PC-9 (cell line): ENCODE results near the gene SMARCA2. TPM values are rescaled to one million over a fixed set of nuclear protein-coding genes. Genes with fewer than 3 reads are reported as not detected.

Experiments used
- BruUV-seq: library from RNA; stranded (reverse); fragments of 400-500 nt; replicated peaks from 2 replicates; lab custom pipeline; 2021; lab: Mats Ljungman, UMichigan
- CTCF ChIA-PET: fragments of 300-600 bp; sonication (Branson Sonifier 250); formaldehyde crosslinking; loops from one replicate; lab custom pipeline; 2022; ENCODE audit warnings: antibody characterized with exemption; lab: Charles Lee
- POLR2A ChIA-PET: fragments of 300-600 bp; sonication (Branson Sonifier 250); formaldehyde crosslinking; loops from one replicate; lab custom pipeline; 2022; ENCODE audit warnings: antibody characterized with exemption; ENCODE audit not compliant: unreplicated experiment; lab: Charles Lee
- DNase-seq, 2 experiments: peaks; one replicate each; pipeline versions ENCODE4 v3.0.0 to v3.0.0-alpha.2; 2015 to 2022; ENCODE audit warnings: mixed read lengths in 1 of 2
- H2AFZ ChIP-seq: fragments of 200-600 bp; sonication (generic); 2 replicates; pipeline ENCODE4 v1.8.1; 2017; ENCODE audit warnings: antibody characterized with exemption
- H3F3A ChIP-seq: fragments of 200-600 bp; sonication (generic); 2 replicates; pipeline ENCODE4 v1.8.1; 2017; ENCODE audit warnings: antibody characterized with exemption, mild to moderate bottlenecking, low read depth; ENCODE audit not compliant: insufficient read depth
- H3K27ac ChIP-seq: fragments of 200-600 bp; sonication (generic); 2 replicates; pipeline ENCODE4 v1.6.1; 2016; ENCODE audit warnings: mixed run types
- H3K27me3 ChIP-seq: fragments of 200-600 bp; sonication (generic); 2 replicates; pipeline ENCODE4 v1.6.1; 2016; ENCODE audit warnings: low read depth, mixed run types; ENCODE audit not compliant: insufficient read depth
- H3K36me3 ChIP-seq: fragments of 200-600 bp; sonication (generic); 2 replicates; pipeline ENCODE4 v1.6.1; 2016; ENCODE audit warnings: low read depth, mixed run types
- H3K4me1 ChIP-seq: fragments of 200-600 bp; sonication (generic); replicated peaks from 2 replicates; pipeline ENCODE4 v1.6.1; 2016; ENCODE audit warnings: mixed run types; ENCODE audit not compliant: insufficient read depth
- H3K4me2 ChIP-seq: fragments of 200-600 bp; sonication (generic); 2 replicates; pipeline ENCODE4 v1.6.1; 2017; ENCODE audit warnings: mixed run types
- H3K4me3 ChIP-seq: fragments of 200-600 bp; sonication (generic); 2 replicates; pipeline ENCODE4 v1.6.1; 2016; ENCODE audit warnings: mixed run types
- H3K79me2 ChIP-seq: fragments of 200-600 bp; sonication (generic); 2 replicates; pipeline ENCODE4 v1.6.1; 2017; ENCODE audit warnings: low read depth, mixed run types
- H3K9me2 ChIP-seq: fragments of 200-600 bp; sonication (generic); 2 replicates; pipeline ENCODE4 v1.8.1; 2017; ENCODE audit warnings: mild to moderate bottlenecking; ENCODE audit not compliant: insufficient read depth
- H3K9me3 ChIP-seq: fragments of 200-600 bp; sonication (generic); 2 replicates; pipeline ENCODE4 v1.8.1; 2016; ENCODE audit warnings: low read depth; ENCODE audit not compliant: insufficient read depth
- H4K20me1 ChIP-seq: fragments of 200-600 bp; sonication (generic); 2 replicates; pipeline ENCODE4 v1.8.1; 2017; ENCODE audit not compliant: insufficient read depth
- CTCF ChIP-seq: fragments of 200-600 bp; sonication (generic); conservative IDR thresholded peaks from 2 replicates; pipeline ENCODE4 v1.6.1; 2017; ENCODE audit warnings: mixed run types, antibody characterized with exemption, mild to moderate bottlenecking, moderate library complexity
- EZH2 ChIP-seq: fragments of 200-600 bp; sonication (generic); IDR thresholded peaks from 2 replicates; pipeline ENCODE4 v1.8.0; 2017; ENCODE audit warnings: antibody characterized with exemption, low read depth
- intact Hi-C: fragments of 100-400 bp; cut with micrococcal nuclease; formaldehyde crosslinking; loops from one replicate; pipeline ENCODE4 v1.10.0; 2022; ENCODE audit not compliant: unreplicated experiment
- total RNA-seq: library from RNA; stranded (reverse); gene quantifications from 2 replicates; pipeline ENCODE4 v1.2.3, GENCODE V29; 2021

Gene SMARCA2
- total RNA-seq, 1 experiment from 2014 or later, result 29.3 TPM

GRCh38 chr9:1997646-1998045 lies 17.5 kb upstream of the SMARCA2 start:
- H3K9me3 ChIP-seq, result no peaks in the 10 kb centered on the region
- H3K9me2 ChIP-seq, result no peaks in the 10 kb centered on the region
- intact Hi-C loops, result no loop called here
- H3K4me2 ChIP-seq, result no peak overlapping the region
- H3K27me3 ChIP-seq, result peaks cover 36% of the 10 kb centered on the region
- no peaks in the 10 kb centered on the region for H4K20me1 ChIP-seq
- TF ChIP-seq CTCF (no peak), EZH2 (no peak)
- no TSS peak for BruUV-seq
- H3K36me3 ChIP-seq, result no peaks in the 10 kb centered on the region
- no peaks in the 10 kb centered on the region for H3K79me2 ChIP-seq
- H3K4me1 ChIP-seq, result no peaks in the 10 kb centered on the region
- H3K4me3 ChIP-seq, result no peak overlapping the region
- CTCF ChIA-PET, result no interaction called here
- POLR2A ChIA-PET, result no interaction called here
- H3K27ac ChIP-seq, result no peak overlapping the region
- no peak overlapping the region for H2AFZ ChIP-seq
- no peaks in the 10 kb centered on the region for H3F3A ChIP-seq
- DNase-seq, result no peak

GRCh38 chr9:1998111-1998510 lies 17.0 kb upstream of the SMARCA2 start:
- no peak overlapping the region for H3K27ac ChIP-seq
- no peaks in the 10 kb centered on the region for H4K20me1 ChIP-seq
- BruUV-seq, result no TSS peak
- no peaks in the 10 kb centered on the region for H3K4me1 ChIP-seq
- no peaks in the 10 kb centered on the region for H3K9me3 ChIP-seq
- H3K9me2 ChIP-seq, result no peaks in the 10 kb centered on the region
- H3F3A ChIP-seq, result no peaks in the 10 kb centered on the region
- no peaks in the 10 kb centered on the region for H3K36me3 ChIP-seq
- H3K4me3 ChIP-seq, result no peak overlapping the region
- TF ChIP-seq EZH2 (no peak), CTCF (no peak)
- no peaks in the 10 kb centered on the region for H3K79me2 ChIP-seq
- peaks cover 34% of the 10 kb centered on the region for H3K27me3 ChIP-seq
- intact Hi-C loops, result no loop called here
- no peak overlapping the region for H3K4me2 ChIP-seq
- CTCF ChIA-PET, result no interaction called here
- POLR2A ChIA-PET, result no interaction called here
- no peak overlapping the region for H2AFZ ChIP-seq
- no peak for DNase-seq

- no peak overlapping the region for H3K4me3 ChIP-seq
- no peaks in the 10 kb centered on the region for H3K79me2 ChIP-seq
- peaks cover 30% of the 10 kb centered on the region for H3K27me3 ChIP-seq
- TF ChIP-seq CTCF (no peak), EZH2 (no peak)
- no peak overlapping the region for H3K27ac ChIP-seq
- no peaks in the 10 kb centered on the region for H3K9me3 ChIP-seq
- no peaks in the 10 kb centered on the region for H3K9me2 ChIP-seq
- H3K36me3 ChIP-seq, result no peaks in the 10 kb centered on the region
- POLR2A ChIA-PET, result no interaction called here
- H3K4me1 ChIP-seq, result no peaks in the 10 kb centered on the region
- H4K20me1 ChIP-seq, result no peaks in the 10 kb centered on the region
- H3F3A ChIP-seq, result no peaks in the 10 kb centered on the region
- intact Hi-C loops, result no loop called here
- CTCF ChIA-PET, result no interaction called here
- no peak overlapping the region for H2AFZ ChIP-seq
- no peak overlapping the region for H3K4me2 ChIP-seq
- DNase-seq, result no peak
- no TSS peak for BruUV-seq
These were observed 14.8 kb upstream of the SMARCA2 start for GRCh38 chr9:2000314-2000713.
